Fibroblast of villous mesenchyme (primary cell): ENCODE data around the gene AIFM1. TPM values are rescaled to one million over a fixed set of nuclear protein-coding genes. Genes with fewer than 3 reads are reported as not detected.
A peak's percentile ranks its signal among the peaks of the same experiment; 100 is the strongest.

Source experiments
- DNase-seq: peaks from one replicate; pipeline ENCODE4 v3.0.0-alpha.2; 2010; ENCODE audit warnings: low read depth
- H3K4me3 ChIP-seq: 2 replicates; pipeline ENCODE4 v1.5.1; 2011; ENCODE audit warnings: low read depth, mild to moderate bottlenecking, low read length
- total RNA-seq: library from RNA; depleted of rRNA; stranded (reverse); fragments of >200 nt; gene quantifications from 2 replicates; pipeline ENCODE4 v1.2.3, GENCODE V29; 2012
- TF ChIP-seq, protein P1 (sequence below): IDR thresholded peaks from 2 replicates; pipeline ENCODE4 v1.5.1; 2012; ENCODE audit warnings: low read depth, mild to moderate bottlenecking, low read length; ENCODE audit not compliant: insufficient read depth

AIFM1 gene
- total RNA-seq, 1 donor = 16.0 TPM

DNA sequence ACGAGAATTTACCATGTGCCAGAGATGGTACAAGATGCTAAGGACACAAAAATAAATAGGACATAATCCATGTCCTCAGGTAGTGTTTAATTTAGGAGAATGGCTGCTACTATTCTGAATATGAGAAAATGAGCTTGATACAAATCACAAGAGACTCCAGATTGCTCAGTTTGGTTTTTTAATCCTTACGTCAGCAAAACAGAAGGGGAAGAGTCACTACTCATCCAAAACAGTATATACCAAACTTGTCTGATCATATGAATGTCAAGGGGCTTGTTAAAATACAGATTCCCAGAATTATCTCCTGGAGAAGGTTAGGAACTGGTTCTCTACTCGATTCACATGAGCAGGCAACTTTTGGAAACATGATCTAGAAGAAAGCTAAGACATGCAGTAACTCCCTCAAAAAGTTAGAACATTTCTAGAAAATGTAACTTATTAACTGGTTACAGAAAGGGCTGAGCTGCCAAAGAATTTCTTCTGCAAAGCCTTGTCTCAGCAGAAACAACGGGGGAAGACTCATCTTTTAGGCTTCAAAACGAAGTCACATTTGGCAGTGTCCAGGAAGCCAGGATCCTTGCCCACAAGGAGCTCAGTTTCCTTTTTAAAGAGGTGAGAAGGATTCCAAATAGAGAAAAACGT is 3.4 kb downstream of the AIFM1 start:
- no peak overlapping the region for H3K4me3 ChIP-seq
- no peak for DNase-seq
- TF ChIP-seq, protein P1, sequence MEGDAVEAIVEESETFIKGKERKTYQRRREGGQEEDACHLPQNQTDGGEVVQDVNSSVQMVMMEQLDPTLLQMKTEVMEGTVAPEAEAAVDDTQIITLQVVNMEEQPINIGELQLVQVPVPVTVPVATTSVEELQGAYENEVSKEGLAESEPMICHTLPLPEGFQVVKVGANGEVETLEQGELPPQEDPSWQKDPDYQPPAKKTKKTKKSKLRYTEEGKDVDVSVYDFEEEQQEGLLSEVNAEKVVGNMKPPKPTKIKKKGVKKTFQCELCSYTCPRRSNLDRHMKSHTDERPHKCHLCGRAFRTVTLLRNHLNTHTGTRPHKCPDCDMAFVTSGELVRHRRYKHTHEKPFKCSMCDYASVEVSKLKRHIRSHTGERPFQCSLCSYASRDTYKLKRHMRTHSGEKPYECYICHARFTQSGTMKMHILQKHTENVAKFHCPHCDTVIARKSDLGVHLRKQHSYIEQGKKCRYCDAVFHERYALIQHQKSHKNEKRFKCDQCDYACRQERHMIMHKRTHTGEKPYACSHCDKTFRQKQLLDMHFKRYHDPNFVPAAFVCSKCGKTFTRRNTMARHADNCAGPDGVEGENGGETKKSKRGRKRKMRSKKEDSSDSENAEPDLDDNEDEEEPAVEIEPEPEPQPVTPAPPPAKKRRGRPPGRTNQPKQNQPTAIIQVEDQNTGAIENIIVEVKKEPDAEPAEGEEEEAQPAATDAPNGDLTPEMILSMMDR = no peak

DNA sequence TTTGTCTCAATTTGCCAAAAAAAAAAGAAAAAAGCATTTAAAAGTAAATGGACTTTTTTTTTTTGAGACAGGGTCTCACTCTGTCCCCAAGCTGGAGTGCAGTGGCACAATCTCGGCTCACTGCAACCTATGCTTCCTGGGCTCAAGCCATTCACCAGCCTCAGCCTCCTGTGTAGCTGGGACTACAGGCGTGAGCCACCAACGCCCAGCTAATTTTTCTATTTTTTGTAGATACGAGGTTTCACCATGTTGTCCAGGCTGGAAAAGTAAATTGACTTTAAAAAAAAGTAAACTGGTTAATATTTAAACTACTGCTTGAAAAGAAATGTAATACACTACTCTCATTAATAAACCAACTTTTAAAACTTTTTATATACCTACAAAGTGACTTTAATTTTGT is 5.9 kb downstream of the AIFM1 start:
- TF ChIP-seq, protein P1 = no peak
- DNase-seq = no peak
- H3K4me3 ChIP-seq = no peak overlapping the region

DNA sequence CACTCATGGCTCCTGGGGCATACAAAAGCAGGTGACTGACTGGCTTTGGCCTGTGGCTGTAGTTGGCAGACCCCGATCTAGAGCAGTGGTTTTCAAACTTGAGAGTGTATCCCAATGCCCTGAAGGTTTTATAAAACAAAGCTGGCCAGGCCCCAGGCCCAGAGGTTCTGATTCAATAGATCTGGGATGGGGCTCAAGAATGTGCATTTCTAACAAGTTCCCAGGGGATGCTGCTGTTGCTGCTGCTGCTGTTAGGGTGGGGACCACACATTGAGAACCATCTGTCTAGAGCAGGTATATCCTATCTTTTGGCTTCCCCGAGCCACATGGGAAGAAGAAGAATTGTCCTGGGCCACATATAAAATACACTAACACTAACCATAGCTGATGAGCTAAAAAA is 7.3 kb downstream of the AIFM1 start:
- TF ChIP-seq, protein P1 = no peak
- no peak for DNase-seq
- H3K4me3 ChIP-seq = no peak overlapping the region

DNA sequence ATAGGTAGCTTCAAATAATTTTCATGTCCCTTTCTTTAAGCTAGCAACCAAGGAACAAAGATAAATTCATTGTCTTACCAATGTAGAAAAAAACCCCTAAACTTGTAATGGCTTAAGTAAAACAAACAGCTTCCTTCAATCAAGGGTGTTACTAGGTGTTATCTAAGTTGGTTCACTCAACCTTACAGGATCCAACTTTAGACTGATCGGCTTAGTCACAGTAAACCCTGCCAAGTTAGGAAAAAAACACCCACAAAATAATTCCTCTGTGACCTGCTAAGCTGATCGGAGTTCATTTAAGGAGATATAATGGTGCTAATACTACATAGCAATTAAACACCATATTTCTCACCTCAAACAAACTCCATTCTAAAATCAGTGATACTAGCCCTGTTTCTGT is 10.1 kb downstream of the AIFM1 start:
- TF ChIP-seq, protein P1 = no peak
- H3K4me3 ChIP-seq = no peak overlapping the region
- DNase-seq = no peak

DNA sequence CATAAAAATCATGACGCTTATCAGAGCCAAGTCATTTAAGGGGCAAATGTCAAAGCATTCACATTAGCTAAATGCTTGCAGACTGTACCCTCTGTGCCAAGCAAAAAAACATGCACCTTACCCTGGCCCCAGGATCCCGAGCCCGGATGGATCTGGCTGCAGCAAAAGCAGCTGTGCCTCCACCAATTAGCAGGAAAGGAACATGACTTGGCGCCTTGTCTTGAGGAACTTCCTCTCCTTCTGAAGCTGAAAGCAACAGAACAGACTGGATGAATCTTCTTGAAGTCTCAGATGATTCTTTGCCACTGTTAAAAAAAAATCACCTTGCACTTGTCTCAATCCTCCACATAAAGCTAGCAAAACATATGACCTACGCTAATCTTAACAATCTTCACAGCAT is 18.0 kb downstream of the AIFM1 start:
- DNase-seq = no peak
- no peak overlapping the region for H3K4me3 ChIP-seq
- TF ChIP-seq, protein P1 = no peak

DNA sequence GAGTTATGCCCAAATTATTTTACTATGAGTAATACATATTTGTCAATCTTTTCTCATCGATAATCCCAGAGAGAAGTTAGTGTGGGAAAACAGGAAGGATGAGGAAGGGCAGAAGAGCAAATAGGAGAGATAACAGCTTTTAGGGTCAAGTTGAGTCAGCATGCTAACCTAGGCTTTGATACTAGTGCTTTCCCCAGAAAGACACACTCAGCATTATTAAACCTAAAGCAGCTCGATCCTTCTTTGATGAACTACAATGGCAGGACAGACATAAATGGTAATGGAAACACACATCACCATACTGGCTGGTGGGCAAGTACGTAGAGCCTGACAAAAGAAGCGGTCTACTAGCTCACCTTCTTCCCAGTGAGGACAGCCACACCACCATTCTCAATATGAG is 20.5 kb downstream of the AIFM1 start:
- TF ChIP-seq, protein P1 = no peak
- no peak for DNase-seq
- H3K4me3 ChIP-seq = no peak overlapping the region

DNA sequence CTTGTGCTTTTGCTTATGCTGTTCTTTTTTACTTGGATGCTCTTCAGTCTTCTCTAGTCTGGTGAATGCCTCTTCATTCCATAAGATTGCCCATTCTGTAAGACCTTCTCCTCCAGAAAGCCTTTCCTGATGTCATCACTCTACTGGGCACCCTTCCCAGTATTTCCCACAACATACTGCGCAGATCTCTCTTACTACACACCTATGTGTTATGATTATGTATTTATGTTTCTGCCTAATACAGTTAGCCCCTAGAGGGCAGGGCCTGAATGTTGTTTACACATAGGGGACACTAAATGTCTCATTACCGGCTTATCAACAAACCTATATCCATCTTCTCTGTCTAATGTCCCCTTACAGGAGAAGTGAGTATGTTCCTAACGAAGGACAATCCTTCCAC is 21.1 kb downstream of the AIFM1 start:
- TF ChIP-seq, protein P1 = peak; percentile 14
- DNase-seq = peak; percentile 80

More for the DNA sequence above, 21.1 kb downstream of the AIFM1 start:
- no peak overlapping the region for H3K4me3 ChIP-seq
